GM12878 (cell line): ENCODE data around the gene KIF9. TPM values are rescaled to one million over a fixed set of nuclear protein-coding genes. Genes with fewer than 3 reads are reported as not detected.

Experiments used
- ATAC-seq: fragments of 200-7000 bp; cut with Tn5 transposase; 3 replicates; pipeline ENCODE4 v1.9.1; 2020; ENCODE audit warnings: mild to moderate bottlenecking, moderate library complexity
- BruUV-seq: library from RNA; stranded (reverse); fragments of 400-500 nt; replicated peaks from 2 replicates; lab custom pipeline; 2021; lab: Mats Ljungman, UMichigan
- CTCF ChIA-PET: fragments of 300-600 bp; sonication (Branson Sonifier 250); formaldehyde crosslinking; extraction: SDS; loops from one replicate; lab custom pipeline; 2021; ENCODE audit warnings: inconsistent platforms; lab: Yijun Ruan, JAX
- POLR2A ChIA-PET: fragments of 350-600 bp; formaldehyde crosslinking; extraction: SDS; loops from one replicate; lab custom pipeline; 2021; ENCODE audit warnings: inconsistent platforms; lab: Charles Lee
- RAD21 ChIA-PET: fragments of 300-600 bp; sonication (Branson Sonifier 250); formaldehyde crosslinking; loops from one replicate; lab custom pipeline; 2023; ENCODE audit warnings: antibody characterized with exemption; ENCODE audit not compliant: unreplicated experiment; lab: Charles Lee
- SMC1A ChIA-PET: fragments of 300-600 bp; sonication (Branson Sonifier 250); formaldehyde crosslinking; loops from one replicate; lab custom pipeline; 2023; ENCODE audit not compliant: unreplicated experiment, uncharacterized antibody; lab: Charles Lee
- DNase-seq: peaks from one replicate; pipeline ENCODE4 v3.0.0-alpha.2; 2011; ENCODE audit warnings: low read depth, low spot score
- FAIRE-seq: peaks from 3 replicates; lab custom pipeline; 2011; peaks lifted over from hg19 to GRCh38; lab: Jason Lieb, UNC
- H2AFZ ChIP-seq: 2 replicates; pipeline ENCODE4 v1.6.0; 2011; ENCODE audit warnings: low read depth, low read length, control low read depth; ENCODE audit not compliant: control insufficient read depth
- H3K27ac ChIP-seq: 2 replicates; pipeline ENCODE4 v1.5.1; 2011; ENCODE audit warnings: control low read depth; ENCODE audit not compliant: control insufficient read depth, insufficient read depth
- H3K27me3 ChIP-seq, 2 experiments: replicated peaks in 1 of 2; 2 replicates each; pipeline versions ENCODE4 v1.6.0 to v1.6.1; 2011; ENCODE audit warnings: low read length in 1 of 2; ENCODE audit not compliant: control insufficient read depth in 2 of 2, insufficient read depth in 2 of 2
- H3K36me3 ChIP-seq, 2 experiments: 2 replicates each; pipeline ENCODE4 v1.5.1; 2011; ENCODE audit warnings: low read length in 1 of 2; ENCODE audit not compliant: control insufficient read depth in 2 of 2, insufficient read depth in 2 of 2
- H3K4me1 ChIP-seq: 2 replicates; pipeline ENCODE4 v1.6.1; 2011; ENCODE audit warnings: mild to moderate bottlenecking, low read length, moderate library complexity, mixed read lengths; ENCODE audit not compliant: control insufficient read depth, insufficient read depth
- H3K4me2 ChIP-seq: 2 replicates; pipeline ENCODE4 v1.6.0; 2011; ENCODE audit warnings: control low read depth; ENCODE audit not compliant: control insufficient read depth, insufficient read depth
- H3K4me3 ChIP-seq: fragments of 200-600 bp; sonication (generic); 2 replicates; pipeline ENCODE4 v1.5.1; 2016
- H3K79me2 ChIP-seq: 2 replicates; pipeline ENCODE4 v1.6.0; 2011; ENCODE audit warnings: low read length; ENCODE audit not compliant: control insufficient read depth, insufficient read depth
- H3K9ac ChIP-seq: 2 replicates; pipeline ENCODE4 v1.8.0; 2011; ENCODE audit warnings: low read length, control low read depth, mixed read lengths; ENCODE audit not compliant: control insufficient read depth, insufficient read depth
- H3K9me3 ChIP-seq: replicated peaks from 3 replicates; pipeline ENCODE4 v1.5.1; 2011; ENCODE audit warnings: mild to moderate bottlenecking, low read length; ENCODE audit not compliant: control insufficient read depth, insufficient read depth
- H4K20me1 ChIP-seq: 2 replicates; pipeline ENCODE4 v1.6.0; 2011; ENCODE audit not compliant: control insufficient read depth, insufficient read depth
- BACH1 ChIP-seq: fragments of 450-650 bp; IDR thresholded peaks from 2 replicates; pipeline ENCODE4 v1.6.1; 2017; ENCODE audit warnings: mild to moderate bottlenecking, borderline replicate concordance
- CEBPB ChIP-seq, 2 experiments: fragments of 150-350 bp in 1 of 2; IDR thresholded peaks; 2 replicates each; pipeline ENCODE4 v1.6.1; 2012 to 2014; ENCODE audit warnings: low read depth in 2 of 2, low read length in 2 of 2, borderline replicate concordance in 1 of 2, inconsistent platforms in 1 of 2
- ESRRA ChIP-seq: IDR thresholded peaks from 2 replicates; pipeline ENCODE4 v1.6.1; 2012; ENCODE audit warnings: mild to moderate bottlenecking, low read length, improper control_type of control experiment
- IRF4 ChIP-seq: IDR thresholded peaks from 2 replicates; pipeline ENCODE4 v1.6.1; 2011; ENCODE audit warnings: low read depth, low read length
- RAD21 ChIP-seq: IDR thresholded peaks from 2 replicates; pipeline ENCODE4 v1.6.1; 2011; ENCODE audit warnings: mild to moderate bottlenecking, low read depth, low read length, moderate library complexity; ENCODE audit not compliant: insufficient read depth
- SMAD1 ChIP-seq: fragments of 450-650 bp; IDR thresholded peaks from 2 replicates; pipeline ENCODE4 v1.6.1; 2018; ENCODE audit warnings: mild to moderate bottlenecking, low read depth; ENCODE audit not compliant: partially characterized antibody
- SMAD5 ChIP-seq: IDR thresholded peaks from 2 replicates; pipeline ENCODE4 v1.6.1; 2016; ENCODE audit warnings: antibody characterized with exemption, low read depth
- SMARCA5 ChIP-seq: fragments of 450-650 bp; IDR thresholded peaks from 2 replicates; pipeline ENCODE4 v1.6.1; 2017; ENCODE audit warnings: mild to moderate bottlenecking
- SREBF1 ChIP-seq: IDR thresholded peaks from 2 replicates; pipeline ENCODE4 v1.6.1; 2012; ENCODE audit warnings: mild to moderate bottlenecking, low read length
- ZNF207 ChIP-seq: fragments of 450-650 bp; IDR thresholded peaks from 2 replicates; pipeline ENCODE4 v1.6.1; 2014; ENCODE audit warnings: antibody characterized with exemption, mild to moderate bottlenecking, borderline replicate concordance
- WGBS: methylation state at CpG from one replicate; pipeline ENCODE4 v1.1.6; 2016; ENCODE audit warnings: low lambda C conversion rate; ENCODE audit not compliant: insufficient replicate concordance, insufficient coverage; ENCODE audit errors: missing lambda C conversion rate; 5-methylcytosine and 5-hydroxymethylcytosine counted together
- in situ Hi-C: fragments of 300-500 bp; cut with MboI; formaldehyde crosslinking; loops from 9 replicates; pipeline ENCODE4 v1.14.3; 2018; ENCODE audit warnings: mixed read lengths
- intact Hi-C: fragments of 100-400 bp; cut with micrococcal nuclease; formaldehyde crosslinking; loops from one replicate; pipeline ENCODE4 v1.14.2; 2022; ENCODE audit not compliant: unreplicated experiment
- polyA plus RNA-seq, 11 experiments: library from polyadenylated mRNA; depleted of rRNA in 4 of 11; unstranded in 6 of 11; stranded (reverse) in 5 of 11; fragments of >200 nt; fragmentation: Nextera tagmentation in 4 of 11; fragmentation: Illumina TruSeq in 1 of 11; extraction: Ambion mirVana in 4 of 11; extraction: Trizol in 1 of 11; gene quantifications; 1 replicate in 1 of 11; 2 replicates in 10 of 11; pipeline versions ENCODE4 v1.2.1 to v1.2.3, GENCODE V29; 2011 to 2016; ENCODE audit warnings: inconsistent platforms in 2 of 11, missing spikeins in 2 of 11, low read depth in 1 of 11
- total RNA-seq, 4 experiments: library from RNA; depleted of rRNA in 3 of 4; stranded (reverse); fragments of >200 nt in 3 of 4; fragmentation: Illumina TruSeq in 1 of 4; extraction: Trizol in 1 of 4; gene quantifications; 2 replicates each; pipeline versions ENCODE4 v1.2.1 to v1.2.3, GENCODE V29; 2013 to 2021
- TF ChIP-seq, protein P1 (sequence below): fragments of 450-650 bp; IDR thresholded peaks from 2 replicates; pipeline ENCODE4 v1.6.1; 2017; ENCODE audit warnings: low read depth, mild to moderate bottlenecking, moderate library complexity
- TF ChIP-seq, protein P2 (sequence below): fragments of 450-650 bp; IDR thresholded peaks from 2 replicates; pipeline ENCODE4 v1.6.1; 2014; ENCODE audit warnings: mild to moderate bottlenecking
- TF ChIP-seq, protein P3 (sequence below): fragments of 450-650 bp; IDR thresholded peaks from 2 replicates; pipeline ENCODE4 v1.6.1; 2016; ENCODE audit warnings: mild to moderate bottlenecking
- TF ChIP-seq, protein P4 (sequence below): IDR thresholded peaks from 2 replicates; pipeline ENCODE4 v1.6.1; 2012; ENCODE audit warnings: improper control_type of control experiment, low read depth, low read length; ENCODE audit not compliant: insufficient replicate concordance

The KIF9 gene
- total and polyA plus RNA-seq, 10 of the 15 experiments (the other 5 are each of a cell fraction or from before 2014, with no cell fraction given): 3.0 to 10.2 (median 5.9) TPM

DNA sequence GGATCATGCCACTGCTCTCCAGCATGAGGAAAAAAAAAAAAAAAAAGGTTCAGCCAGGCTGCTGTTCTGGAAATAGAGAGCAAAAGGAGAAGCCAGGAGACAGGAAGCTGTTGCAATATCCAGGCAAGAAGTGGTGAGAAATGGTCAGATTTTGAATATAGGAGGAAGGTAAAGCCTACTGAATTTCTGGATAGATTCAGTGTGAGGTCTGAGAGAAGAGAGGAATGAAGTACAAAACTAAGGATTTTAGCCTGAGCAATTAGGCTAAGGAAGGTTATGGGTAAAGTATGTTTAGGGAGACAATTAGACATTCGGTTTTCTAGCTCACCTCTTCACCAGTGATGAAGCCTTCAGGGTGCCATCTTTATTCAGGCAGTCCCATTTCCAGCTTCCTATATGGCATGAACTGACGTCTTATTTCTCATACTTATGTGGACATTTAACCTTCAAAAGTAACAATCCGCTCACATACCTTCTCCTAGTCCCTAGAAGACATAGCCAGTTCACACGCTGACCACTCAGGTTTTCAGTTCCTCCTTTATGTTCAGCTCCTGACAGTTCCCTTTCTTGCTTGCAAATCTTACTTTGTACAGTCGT, 57.2 kb downstream of the KIF9 start:
- H3K4me3 ChIP-seq: no peak overlapping the region; the same call in 1 of the 2 replicates
- no peaks in the 10 kb centered on the region for H3K79me2 ChIP-seq
- no peaks in the 10 kb centered on the region for H3K36me3 ChIP-seq
- peak; percentile 85 for ATAC-seq
- CTCF ChIA-PET: interaction anchor here (0.6 to 4.1 kb wide), 7 partner anchors 13 to 345 kb away, joined by 3 to 18 read pairs (median 4); partner anchors contain the start of gene SETD2
- DNase-seq: peak; percentile 77
- in situ Hi-C loops (no loop called here), intact Hi-C loops (loop anchor here (1.0 to 10.0 kb wide), 2 partner anchors 57 to 141 kb away; partner anchors contain the start of genes KIF9 and KLHL18)
- H3K4me1 ChIP-seq: peaks cover 46% of the 10 kb centered on the region
- SMC1A ChIA-PET: interaction anchor here (0.6 to 2.0 kb wide), 13 partner anchors 11 to 122 kb away, joined by 3 to 7 read pairs (median 3); no protein-coding TSS in a partner anchor
- peak; percentile 97 for FAIRE-seq
- no peaks in the 10 kb centered on the region for H3K27me3 ChIP-seq
- H3K4me2 ChIP-seq: peak overlapping the region; percentile 51
- H3K9ac ChIP-seq: no peak overlapping the region
- POLR2A ChIA-PET: interaction anchor here (0.6 to 1.2 kb wide), 7 partner anchors 46 to 1725 kb away, joined by 3 to 6 read pairs (median 4); partner anchors contain the start of gene SETD2
- H3K27ac ChIP-seq: peak overlapping the region; percentile 32; the same call in 1 of the 2 replicates
- RAD21 ChIA-PET: interaction anchor here (0.6 to 1.5 kb wide), 10 partner anchors 25 to 209 kb away, joined by 3 to 5 read pairs (median 3); partner anchors contain the start of gene SETD2
- under 1% methylated on average over 5 of the region's 5 CpGs for WGBS
- no TSS peak for BruUV-seq
- no peaks in the 10 kb centered on the region for H4K20me1 ChIP-seq
- peak overlapping the region; percentile 33; the same call in 1 of the 2 replicates for H2AFZ ChIP-seq
- H3K9me3 ChIP-seq: no peaks in the 10 kb centered on the region
- TF ChIP-seq SMARCA5 (no peak), SREBF1 (no peak), CEBPB (IDR thresholded peaks at IDR 0.05; ENCODE audit: borderline replicate concordance in 1 of 2, low read depth in 2 of 2, low read length in 2 of 2) (no peak), ESRRA (no peak), RAD21 (no peak), SMAD5 (no peak), IRF4 (peak; percentile 96), SMAD1 (no peak), ZNF207 (no peak), BACH1 (peak; percentile 79; the same call in 1 of the 2 replicates)
- TF ChIP-seq, protein P1, sequence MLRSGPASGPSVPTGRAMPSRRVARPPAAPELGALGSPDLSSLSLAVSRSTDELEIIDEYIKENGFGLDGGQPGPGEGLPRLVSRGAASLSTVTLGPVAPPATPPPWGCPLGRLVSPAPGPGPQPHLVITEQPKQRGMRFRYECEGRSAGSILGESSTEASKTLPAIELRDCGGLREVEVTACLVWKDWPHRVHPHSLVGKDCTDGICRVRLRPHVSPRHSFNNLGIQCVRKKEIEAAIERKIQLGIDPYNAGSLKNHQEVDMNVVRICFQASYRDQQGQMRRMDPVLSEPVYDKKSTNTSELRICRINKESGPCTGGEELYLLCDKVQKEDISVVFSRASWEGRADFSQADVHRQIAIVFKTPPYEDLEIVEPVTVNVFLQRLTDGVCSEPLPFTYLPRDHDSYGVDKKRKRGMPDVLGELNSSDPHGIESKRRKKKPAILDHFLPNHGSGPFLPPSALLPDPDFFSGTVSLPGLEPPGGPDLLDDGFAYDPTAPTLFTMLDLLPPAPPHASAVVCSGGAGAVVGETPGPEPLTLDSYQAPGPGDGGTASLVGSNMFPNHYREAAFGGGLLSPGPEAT: peak; percentile 84
- TF ChIP-seq, protein P2, sequence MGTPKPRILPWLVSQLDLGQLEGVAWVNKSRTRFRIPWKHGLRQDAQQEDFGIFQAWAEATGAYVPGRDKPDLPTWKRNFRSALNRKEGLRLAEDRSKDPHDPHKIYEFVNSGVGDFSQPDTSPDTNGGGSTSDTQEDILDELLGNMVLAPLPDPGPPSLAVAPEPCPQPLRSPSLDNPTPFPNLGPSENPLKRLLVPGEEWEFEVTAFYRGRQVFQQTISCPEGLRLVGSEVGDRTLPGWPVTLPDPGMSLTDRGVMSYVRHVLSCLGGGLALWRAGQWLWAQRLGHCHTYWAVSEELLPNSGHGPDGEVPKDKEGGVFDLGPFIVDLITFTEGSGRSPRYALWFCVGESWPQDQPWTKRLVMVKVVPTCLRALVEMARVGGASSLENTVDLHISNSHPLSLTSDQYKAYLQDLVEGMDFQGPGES: no peak
- TF ChIP-seq, protein P3, sequence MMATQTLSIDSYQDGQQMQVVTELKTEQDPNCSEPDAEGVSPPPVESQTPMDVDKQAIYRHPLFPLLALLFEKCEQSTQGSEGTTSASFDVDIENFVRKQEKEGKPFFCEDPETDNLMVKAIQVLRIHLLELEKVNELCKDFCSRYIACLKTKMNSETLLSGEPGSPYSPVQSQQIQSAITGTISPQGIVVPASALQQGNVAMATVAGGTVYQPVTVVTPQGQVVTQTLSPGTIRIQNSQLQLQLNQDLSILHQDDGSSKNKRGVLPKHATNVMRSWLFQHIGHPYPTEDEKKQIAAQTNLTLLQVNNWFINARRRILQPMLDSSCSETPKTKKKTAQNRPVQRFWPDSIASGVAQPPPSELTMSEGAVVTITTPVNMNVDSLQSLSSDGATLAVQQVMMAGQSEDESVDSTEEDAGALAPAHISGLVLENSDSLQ: peak; percentile 16; the same call in 1 of the 2 replicates
- TF ChIP-seq, protein P4, sequence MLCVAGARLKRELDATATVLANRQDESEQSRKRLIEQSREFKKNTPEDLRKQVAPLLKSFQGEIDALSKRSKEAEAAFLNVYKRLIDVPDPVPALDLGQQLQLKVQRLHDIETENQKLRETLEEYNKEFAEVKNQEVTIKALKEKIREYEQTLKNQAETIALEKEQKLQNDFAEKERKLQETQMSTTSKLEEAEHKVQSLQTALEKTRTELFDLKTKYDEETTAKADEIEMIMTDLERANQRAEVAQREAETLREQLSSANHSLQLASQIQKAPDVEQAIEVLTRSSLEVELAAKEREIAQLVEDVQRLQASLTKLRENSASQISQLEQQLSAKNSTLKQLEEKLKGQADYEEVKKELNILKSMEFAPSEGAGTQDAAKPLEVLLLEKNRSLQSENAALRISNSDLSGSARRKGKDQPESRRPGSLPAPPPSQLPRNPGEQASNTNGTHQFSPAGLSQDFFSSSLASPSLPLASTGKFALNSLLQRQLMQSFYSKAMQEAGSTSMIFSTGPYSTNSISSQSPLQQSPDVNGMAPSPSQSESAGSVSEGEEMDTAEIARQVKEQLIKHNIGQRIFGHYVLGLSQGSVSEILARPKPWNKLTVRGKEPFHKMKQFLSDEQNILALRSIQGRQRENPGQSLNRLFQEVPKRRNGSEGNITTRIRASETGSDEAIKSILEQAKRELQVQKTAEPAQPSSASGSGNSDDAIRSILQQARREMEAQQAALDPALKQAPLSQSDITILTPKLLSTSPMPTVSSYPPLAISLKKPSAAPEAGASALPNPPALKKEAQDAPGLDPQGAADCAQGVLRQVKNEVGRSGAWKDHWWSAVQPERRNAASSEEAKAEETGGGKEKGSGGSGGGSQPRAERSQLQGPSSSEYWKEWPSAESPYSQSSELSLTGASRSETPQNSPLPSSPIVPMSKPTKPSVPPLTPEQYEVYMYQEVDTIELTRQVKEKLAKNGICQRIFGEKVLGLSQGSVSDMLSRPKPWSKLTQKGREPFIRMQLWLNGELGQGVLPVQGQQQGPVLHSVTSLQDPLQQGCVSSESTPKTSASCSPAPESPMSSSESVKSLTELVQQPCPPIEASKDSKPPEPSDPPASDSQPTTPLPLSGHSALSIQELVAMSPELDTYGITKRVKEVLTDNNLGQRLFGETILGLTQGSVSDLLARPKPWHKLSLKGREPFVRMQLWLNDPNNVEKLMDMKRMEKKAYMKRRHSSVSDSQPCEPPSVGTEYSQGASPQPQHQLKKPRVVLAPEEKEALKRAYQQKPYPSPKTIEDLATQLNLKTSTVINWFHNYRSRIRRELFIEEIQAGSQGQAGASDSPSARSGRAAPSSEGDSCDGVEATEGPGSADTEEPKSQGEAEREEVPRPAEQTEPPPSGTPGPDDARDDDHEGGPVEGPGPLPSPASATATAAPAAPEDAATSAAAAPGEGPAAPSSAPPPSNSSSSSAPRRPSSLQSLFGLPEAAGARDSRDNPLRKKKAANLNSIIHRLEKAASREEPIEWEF: no peak
